Spleen (tissue), 7 donors: ENCODE measurements around the gene HLCS.

Source experiments
- CTCF ChIP-seq, 11 experiments: fragments of 200-600 bp in 7 of 11; fragments of 450-650 bp in 4 of 11; sonication (generic) in 4 of 11; IDR thresholded peaks in 8 of 11; conservative IDR thresholded peaks in 3 of 11; 1 replicate in 7 of 11; 2 replicates in 4 of 11; pipeline versions ENCODE4 v1.4.0 to v1.8.0; 2016 to 2021; ENCODE audit warnings: antibody characterized with exemption in 11 of 11, inconsistent platforms in 4 of 11, mild to moderate bottlenecking in 1 of 11
- POLR2A ChIP-seq, 3 donors: fragments of 450-650 bp; IDR thresholded peaks; one replicate each; pipeline ENCODE4 v1.5.1; 2017; ENCODE audit warnings: antibody characterized with exemption in 3 of 3, mild to moderate bottlenecking in 1 of 3
- POLR2AphosphoS5 ChIP-seq, 3 donors: sonication (generic); formaldehyde crosslinking; IDR thresholded peaks; one replicate each; pipeline ENCODE4 v1.5.1; 2017; ENCODE audit warnings: antibody characterized with exemption in 3 of 3
- donor health status: DM: no; HTN: no; CAD: no; lungs with moderate emphysema.
- donor health status: DM: no; HTN: no; CAD: no.
- donor health status: DM: no; HTN: no; CAD: no.

- TF ChIP-seq CTCF (IDR thresholded peaks at IDR 0.05 in 8 of 11, conservative IDR thresholded peaks at IDR 0.05 in 3 of 11): no peak
- no peak for TF ChIP-seq POLR2AphosphoS5 (IDR thresholded peaks at IDR 0.05)
- no peak for TF ChIP-seq POLR2A (IDR thresholded peaks at IDR 0.05)
Observed at GRCh38 chr21:36960676-36961284, 5.7 kb downstream of the HLCS start.
